Measurements from ENCODE around the gene CMIP. TPM values are rescaled to one million over a fixed set of nuclear protein-coding genes. Genes with fewer than 3 reads are reported as not detected.

Gene CMIP
- total RNA-seq, 2 experiments from 2014 or later = 28.1 to 29.7 TPM

DNA sequence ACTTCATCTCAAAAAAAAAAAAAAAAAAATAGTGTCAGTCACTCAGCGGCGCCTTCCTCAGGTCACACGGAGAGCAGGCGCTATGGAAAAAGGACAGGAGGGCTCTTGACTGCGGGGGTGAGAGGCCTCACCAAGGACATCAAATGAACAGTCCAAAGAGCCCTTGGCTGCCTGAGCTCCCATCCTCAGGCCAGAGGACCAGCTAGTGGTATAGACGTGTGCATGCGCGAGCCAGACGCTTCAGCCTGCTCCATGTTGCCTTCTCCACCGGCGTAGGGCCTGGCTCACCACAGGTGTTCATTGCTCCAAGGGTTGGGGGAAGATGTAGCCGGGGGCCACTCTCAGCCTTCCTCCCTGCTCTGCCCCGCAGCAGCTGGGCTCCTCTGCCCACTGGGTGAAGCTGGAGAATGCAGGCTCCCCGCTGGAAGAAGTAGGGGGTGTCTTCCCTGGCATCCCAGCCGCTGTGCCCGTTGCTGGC lies 268.7 kb downstream of the CMIP start:
- H3K36me3 Mint-ChIP-seq = no peaks in the 10 kb centered on the region
- no peak for DNase-seq
- H3K27ac Mint-ChIP-seq = no peak overlapping the region
- no peaks in the 10 kb centered on the region for H3K9me3 Mint-ChIP-seq
- no peak overlapping the region for H3K4me3 Mint-ChIP-seq
- peaks cover 34% of the 10 kb centered on the region for H3K4me1 Mint-ChIP-seq
- no peaks in the 10 kb centered on the region for H3K27me3 Mint-ChIP-seq

DNA sequence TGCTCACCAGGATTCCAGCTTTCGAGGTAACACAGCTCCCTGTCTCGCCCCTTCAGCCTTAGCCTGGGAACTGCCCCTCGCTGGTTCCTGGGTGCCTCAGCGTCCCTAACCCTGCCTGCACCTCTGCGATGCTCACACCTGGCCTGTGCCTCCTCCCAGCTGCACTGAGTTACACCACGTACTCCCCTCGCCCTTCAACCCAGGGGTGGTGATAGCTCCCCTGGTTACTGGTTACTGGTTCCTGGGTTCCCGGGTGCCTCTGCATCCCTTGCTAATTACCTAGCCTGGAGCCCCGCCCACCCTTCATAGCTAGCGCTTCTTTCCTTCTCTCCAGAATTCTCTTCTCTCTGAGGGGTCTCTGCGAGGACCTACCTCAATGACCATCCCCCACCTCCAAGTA lies 269.2 kb downstream of the CMIP start:
- Mint-ChIP-seq H3K27ac (no peak overlapping the region), H3K9me3 (no peaks in the 10 kb centered on the region), H3K27me3 (no peaks in the 10 kb centered on the region), H3K4me1 (peaks cover 38% of the 10 kb centered on the region), H3K4me3 (no peak overlapping the region), H3K36me3 (no peaks in the 10 kb centered on the region)
- no peak for DNase-seq

DNA sequence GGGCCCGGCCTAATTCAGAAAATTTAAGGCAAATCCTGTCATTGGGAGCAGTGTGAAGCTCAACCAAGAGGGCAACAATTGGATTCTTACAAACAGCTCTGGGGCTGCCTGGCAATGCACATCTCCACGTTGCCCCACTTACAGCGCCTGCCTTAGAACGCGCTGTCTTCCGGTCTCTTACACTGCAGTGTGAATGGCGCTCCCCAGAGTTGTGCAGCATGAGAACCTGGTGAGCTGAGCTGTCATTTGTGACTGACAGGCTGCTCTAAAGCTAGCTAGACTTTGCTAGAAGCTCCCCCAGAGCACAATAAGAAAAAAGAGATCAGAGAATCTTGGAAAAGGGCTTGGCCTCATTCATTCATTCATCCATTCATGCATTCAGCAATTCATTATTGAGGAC lies 270.0 kb downstream of the CMIP start:
- Mint-ChIP-seq H3K4me1 (peaks cover 40% of the 10 kb centered on the region), H3K27ac (no peak overlapping the region), H3K9me3 (no peaks in the 10 kb centered on the region), H3K4me3 (peak overlapping the region; percentile 35), H3K36me3 (no peaks in the 10 kb centered on the region), H3K27me3 (no peaks in the 10 kb centered on the region)
- DNase-seq = no peak

DNA sequence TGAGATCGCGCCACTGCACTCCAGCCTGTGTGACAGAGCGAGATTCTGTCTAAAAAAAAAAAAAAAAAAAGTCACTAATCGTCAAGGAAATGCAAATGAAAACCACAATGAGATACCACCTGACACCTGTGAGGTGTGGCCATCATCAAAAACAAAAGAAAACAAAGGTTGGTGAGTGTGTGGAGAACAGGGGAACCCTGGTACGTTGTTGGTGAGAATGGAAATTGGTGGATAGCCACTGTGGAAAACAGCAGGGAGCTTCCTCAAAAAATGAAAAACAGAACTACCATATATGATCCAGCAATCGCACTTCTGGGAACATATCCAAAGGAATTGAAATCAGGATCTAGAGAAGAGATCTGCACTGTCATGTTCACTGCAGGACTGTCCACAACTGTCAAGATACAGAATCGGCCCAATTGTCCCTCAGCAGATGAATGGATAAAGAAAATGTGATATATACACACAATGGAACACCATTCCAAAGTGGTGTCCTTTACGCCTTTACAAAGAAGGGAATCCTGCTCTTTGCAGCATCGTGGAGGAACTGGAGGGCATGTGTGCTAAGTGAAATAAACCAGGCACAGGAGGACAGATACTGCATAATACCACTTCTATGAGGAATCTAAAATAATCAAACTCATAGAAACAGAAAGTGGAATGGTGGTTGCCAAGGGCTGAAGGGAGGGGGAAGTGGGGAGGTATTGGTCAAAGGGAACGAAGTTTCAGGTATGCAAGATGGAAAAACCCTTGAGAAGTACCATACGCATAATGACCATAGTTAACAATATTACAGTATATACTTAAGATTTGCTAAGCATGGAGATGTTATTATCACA lies 271.0 kb downstream of the CMIP start:
- no peaks in the 10 kb centered on the region for H3K9me3 Mint-ChIP-seq
- no peaks in the 10 kb centered on the region for H3K36me3 Mint-ChIP-seq
- H3K4me1 Mint-ChIP-seq = peaks cover 41% of the 10 kb centered on the region
- peak; percentile 28 for DNase-seq
- no peaks in the 10 kb centered on the region for H3K27me3 Mint-ChIP-seq
- H3K27ac Mint-ChIP-seq = peak overlapping the region; percentile 59
- peak overlapping the region; percentile 35 for H3K4me3 Mint-ChIP-seq

DNA sequence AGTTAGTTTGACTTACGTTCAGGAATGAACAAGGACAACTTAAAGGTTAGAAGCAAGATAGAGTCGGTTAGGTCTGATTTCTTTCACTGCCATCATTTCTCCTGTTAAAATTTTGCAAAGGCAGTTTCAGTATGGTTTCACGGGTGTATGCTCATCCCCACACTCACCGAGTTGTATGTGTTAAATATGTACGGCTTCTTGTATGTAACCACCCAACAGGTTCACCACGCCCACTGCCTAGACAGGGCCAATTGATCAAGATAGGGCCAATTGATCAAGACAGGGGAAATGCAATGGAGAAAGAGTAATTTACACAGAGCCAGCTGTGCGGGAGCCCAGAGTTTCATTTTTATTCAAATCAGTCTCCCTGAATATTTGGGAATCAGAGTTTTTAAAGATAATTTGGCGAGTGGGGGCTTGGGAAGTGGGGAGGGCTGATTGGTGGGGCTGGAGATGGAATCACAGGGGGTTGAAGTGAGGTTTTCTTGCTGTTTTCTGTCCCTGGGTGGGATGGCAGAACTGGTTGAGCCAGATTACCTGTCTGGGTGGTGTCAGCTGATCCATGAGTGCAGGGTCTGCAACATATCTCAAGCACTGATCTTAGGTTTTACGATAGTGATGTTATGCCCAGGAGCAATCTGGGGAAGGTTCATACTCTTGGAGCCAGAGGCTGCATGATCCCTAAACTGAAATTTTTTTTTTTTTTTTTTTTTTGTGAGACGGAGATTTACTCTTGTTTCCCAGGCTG lies 272.0 kb downstream of the CMIP start:
- H3K4me1 Mint-ChIP-seq = peaks cover 40% of the 10 kb centered on the region
- peak; percentile 23 for DNase-seq
- H3K9me3 Mint-ChIP-seq = peaks cover 1% of the 10 kb centered on the region
- no peaks in the 10 kb centered on the region for H3K36me3 Mint-ChIP-seq
- H3K27ac Mint-ChIP-seq = peak overlapping the region; percentile 59
- no peaks in the 10 kb centered on the region for H3K27me3 Mint-ChIP-seq
- no peak overlapping the region for H3K4me3 Mint-ChIP-seq

DNA sequence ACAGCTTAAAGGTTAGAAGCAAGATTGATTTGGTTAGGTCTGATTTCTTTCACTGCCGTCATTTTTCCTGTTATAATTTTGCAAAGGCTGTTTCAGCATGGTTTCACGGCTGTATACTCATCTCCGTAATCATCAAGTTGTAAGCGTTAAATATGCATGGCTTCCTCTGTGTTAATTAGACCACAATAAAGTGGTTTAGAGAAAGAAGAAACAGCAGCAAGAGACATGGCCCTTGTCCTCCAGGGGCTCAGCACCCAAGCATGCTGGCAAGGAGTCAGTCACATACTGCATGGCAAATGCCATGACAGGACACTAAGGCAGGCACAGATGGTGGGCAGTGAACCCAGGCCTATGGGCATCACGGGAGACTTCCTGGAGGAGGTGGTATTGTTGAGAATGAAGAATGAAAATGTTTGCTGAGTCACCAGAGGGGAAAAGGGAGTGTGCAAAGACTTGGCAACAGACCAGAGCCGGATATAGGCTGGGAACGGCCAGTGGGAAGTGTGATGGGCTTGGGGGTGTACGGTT lies 273.1 kb downstream of the CMIP start:
- Mint-ChIP-seq H3K4me3 (no peak overlapping the region), H3K27me3 (no peaks in the 10 kb centered on the region), H3K4me1 (peaks cover 40% of the 10 kb centered on the region), H3K9me3 (peaks cover 1% of the 10 kb centered on the region), H3K27ac (peak overlapping the region; percentile 14), H3K36me3 (no peaks in the 10 kb centered on the region)
- no peak for DNase-seq

DNA sequence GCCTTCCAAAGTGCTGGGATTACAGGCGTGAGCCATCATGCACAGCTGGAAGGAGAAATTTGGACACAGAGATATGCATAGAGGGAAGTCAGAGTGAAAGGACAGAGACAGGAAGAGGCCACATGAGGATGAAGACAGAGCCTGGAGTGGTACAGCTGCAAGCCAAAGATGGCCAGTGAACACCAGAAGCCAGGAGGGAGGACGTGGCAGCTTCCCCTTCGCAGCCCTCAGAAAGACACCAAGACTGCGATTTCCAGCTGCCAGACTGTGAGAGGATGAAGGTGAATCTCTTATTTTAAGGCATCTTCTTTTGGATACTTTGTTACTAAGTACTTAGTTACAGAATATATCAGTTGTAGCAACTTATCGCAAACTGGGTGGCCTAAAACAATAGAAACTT lies 274.0 kb downstream of the CMIP start:
- peak overlapping the region; percentile 60 for H3K4me3 Mint-ChIP-seq
- peak overlapping the region; percentile 82 for H3K27ac Mint-ChIP-seq
- H3K27me3 Mint-ChIP-seq = no peaks in the 10 kb centered on the region
- no peak for DNase-seq
- no peaks in the 10 kb centered on the region for H3K36me3 Mint-ChIP-seq
- H3K9me3 Mint-ChIP-seq = peaks cover 1% of the 10 kb centered on the region
- peaks cover 41% of the 10 kb centered on the region for H3K4me1 Mint-ChIP-seq

DNA sequence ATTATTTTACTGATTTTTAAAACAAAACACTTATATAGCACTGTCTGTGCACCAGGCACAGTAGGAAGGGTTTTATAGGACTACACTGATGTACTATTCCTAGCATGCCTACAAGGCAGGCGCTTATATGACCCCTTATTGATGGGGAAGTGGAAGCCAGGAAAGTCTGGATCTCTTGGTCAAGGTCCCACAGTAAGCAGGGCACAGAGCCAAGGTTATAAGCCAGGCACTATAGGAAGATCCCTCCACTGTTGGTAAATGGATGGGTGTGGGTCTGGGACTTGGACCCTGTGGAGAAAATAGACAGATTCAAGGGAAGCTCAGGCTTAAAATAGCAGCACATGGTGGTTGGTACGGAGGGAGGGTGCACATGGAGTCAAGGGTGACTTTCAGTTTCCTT lies 275.4 kb downstream of the CMIP start:
- H3K9me3 Mint-ChIP-seq = peaks cover 1% of the 10 kb centered on the region
- H3K27ac Mint-ChIP-seq = no peak overlapping the region
- H3K27me3 Mint-ChIP-seq = no peaks in the 10 kb centered on the region
- H3K4me1 Mint-ChIP-seq = peaks cover 35% of the 10 kb centered on the region
- no peak overlapping the region for H3K4me3 Mint-ChIP-seq
- no peaks in the 10 kb centered on the region for H3K36me3 Mint-ChIP-seq
- DNase-seq = no peak

DNA sequence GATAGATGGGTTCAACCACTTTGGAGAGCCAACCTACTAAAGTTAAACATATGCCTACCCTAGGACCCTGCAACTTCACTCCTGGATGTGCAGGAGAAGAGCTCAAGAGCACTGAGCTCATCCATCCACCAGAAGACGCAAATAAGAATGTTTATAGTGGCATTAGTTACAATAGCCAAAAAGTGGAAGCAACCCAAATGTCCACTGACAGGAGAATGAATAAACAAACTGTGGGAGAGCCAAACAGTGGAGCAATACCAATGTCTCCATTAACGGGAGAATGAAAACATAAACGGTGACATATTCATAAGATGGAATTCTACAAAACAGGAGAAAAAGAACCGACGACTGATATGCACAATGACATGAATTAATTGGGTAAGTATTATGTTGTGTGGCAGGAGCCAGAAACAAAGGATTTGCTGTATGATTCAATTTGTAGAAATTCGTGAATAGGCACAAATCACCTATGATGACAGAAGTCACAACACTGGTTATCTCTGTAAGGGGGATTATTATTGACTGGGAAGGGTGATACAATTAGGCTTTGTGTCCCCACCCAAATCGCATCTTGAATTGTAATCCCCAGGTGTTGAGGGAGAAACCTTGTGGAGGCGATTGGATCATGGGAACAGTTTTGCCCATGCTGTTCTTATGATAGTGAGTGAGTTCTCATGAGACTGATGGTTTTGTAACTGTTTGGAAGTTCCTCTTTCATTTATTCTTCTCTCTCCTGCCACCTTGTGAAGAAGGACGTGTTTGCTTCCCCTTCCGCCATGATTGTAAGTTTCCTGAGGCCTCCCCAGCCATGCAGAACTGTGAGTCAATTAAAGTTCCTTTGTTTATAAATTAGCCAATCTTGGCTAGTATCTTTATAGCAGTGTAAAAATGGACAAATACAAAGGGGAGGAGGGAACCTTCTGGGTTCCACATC lies 276.6 kb downstream of the CMIP start:
- peaks cover 1% of the 10 kb centered on the region for H3K9me3 Mint-ChIP-seq
- no peak overlapping the region for H3K27ac Mint-ChIP-seq
- DNase-seq = no peak
- no peaks in the 10 kb centered on the region for H3K36me3 Mint-ChIP-seq
- H3K4me3 Mint-ChIP-seq = no peak overlapping the region
- peaks cover 22% of the 10 kb centered on the region for H3K4me1 Mint-ChIP-seq
- no peaks in the 10 kb centered on the region for H3K27me3 Mint-ChIP-seq

DNA sequence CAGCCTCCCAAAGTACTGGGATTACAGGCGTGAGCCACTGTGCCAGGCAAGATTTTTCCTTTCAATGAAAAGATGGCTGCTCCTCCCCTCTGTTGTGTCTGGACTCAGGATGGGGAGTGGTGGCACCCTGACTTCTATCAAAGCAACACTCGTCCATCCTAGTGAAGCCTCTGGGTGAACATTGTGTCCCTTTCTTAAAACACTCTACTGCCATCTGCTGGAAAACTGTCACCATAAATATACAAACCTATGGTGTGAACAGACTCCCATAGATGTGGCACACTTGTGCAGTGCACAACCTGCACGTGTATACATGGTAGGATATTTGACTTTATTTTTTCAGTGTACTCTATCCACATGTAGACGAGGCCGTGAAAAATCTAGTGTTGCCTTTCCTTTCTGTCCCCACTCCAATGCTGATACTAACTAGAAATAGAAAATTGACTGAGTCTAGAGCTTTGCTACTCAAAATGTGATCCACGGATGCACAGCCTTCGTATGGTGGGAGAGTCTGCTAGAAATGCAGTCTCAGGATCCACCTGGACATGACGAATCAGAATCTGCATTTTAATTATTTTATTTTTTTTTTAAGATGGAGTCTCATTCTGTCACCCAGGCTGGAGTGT lies 278.6 kb downstream of the CMIP start:
- Mint-ChIP-seq H3K36me3 (no peaks in the 10 kb centered on the region), H3K4me3 (no peak overlapping the region), H3K27me3 (no peaks in the 10 kb centered on the region), H3K4me1 (peaks cover 9% of the 10 kb centered on the region), H3K27ac (no peak overlapping the region), H3K9me3 (peaks cover 1% of the 10 kb centered on the region)
- DNase-seq = no peak

DNA sequence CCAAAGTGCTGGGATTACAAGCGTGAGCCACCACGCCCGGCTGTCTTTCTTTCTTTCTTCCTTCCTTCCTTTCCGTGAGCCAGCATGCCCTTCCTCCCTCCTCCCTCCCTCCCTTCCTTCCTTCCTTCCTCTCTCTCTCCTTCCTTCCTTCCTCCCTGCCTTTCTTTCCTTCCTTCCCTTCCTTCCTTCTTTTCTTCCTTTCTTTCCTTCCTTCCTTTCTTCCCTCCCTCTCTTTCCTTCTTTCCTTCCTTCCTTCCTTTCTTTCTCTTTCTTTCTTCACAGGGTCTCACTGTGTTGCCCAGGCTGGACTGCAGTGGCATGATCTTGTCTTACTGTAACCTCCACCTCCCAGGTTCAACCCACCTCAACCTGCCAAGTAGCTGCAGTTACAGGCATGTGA lies 283.8 kb downstream of the CMIP start:
- DNase-seq = no peak
- Mint-ChIP-seq H3K4me3 (no peak overlapping the region), H3K27ac (no peak overlapping the region), H3K36me3 (no peaks in the 10 kb centered on the region), H3K27me3 (no peaks in the 10 kb centered on the region), H3K4me1 (peaks cover 8% of the 10 kb centered on the region), H3K9me3 (no peaks in the 10 kb centered on the region)

DNA sequence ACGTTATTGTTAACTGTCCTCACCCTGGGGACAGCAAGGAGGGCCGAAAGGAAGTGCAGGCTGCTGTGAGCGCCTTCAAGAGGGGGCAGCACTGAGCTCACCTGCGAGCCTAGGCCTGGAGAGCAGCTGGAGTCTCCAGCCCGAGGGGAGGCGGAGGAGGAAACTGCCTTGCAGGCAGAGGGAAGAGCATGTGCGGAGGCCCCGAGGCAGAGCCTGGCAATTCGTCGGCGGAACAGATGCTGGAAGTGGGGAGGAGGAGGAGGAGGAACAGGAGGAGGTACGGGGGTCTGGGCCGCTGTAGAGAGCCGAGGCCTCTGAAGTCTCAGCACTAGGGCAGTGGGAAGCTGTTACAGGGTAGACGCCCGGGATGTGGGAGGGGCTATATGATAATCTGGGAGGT lies 284.8 kb downstream of the CMIP start:
- no peak for DNase-seq
- Mint-ChIP-seq H3K4me1 (peaks cover 8% of the 10 kb centered on the region), H3K27ac (peak overlapping the region; percentile 28), H3K4me3 (peak overlapping the region; percentile 60), H3K27me3 (no peaks in the 10 kb centered on the region), H3K9me3 (no peaks in the 10 kb centered on the region), H3K36me3 (no peaks in the 10 kb centered on the region)

DNA sequence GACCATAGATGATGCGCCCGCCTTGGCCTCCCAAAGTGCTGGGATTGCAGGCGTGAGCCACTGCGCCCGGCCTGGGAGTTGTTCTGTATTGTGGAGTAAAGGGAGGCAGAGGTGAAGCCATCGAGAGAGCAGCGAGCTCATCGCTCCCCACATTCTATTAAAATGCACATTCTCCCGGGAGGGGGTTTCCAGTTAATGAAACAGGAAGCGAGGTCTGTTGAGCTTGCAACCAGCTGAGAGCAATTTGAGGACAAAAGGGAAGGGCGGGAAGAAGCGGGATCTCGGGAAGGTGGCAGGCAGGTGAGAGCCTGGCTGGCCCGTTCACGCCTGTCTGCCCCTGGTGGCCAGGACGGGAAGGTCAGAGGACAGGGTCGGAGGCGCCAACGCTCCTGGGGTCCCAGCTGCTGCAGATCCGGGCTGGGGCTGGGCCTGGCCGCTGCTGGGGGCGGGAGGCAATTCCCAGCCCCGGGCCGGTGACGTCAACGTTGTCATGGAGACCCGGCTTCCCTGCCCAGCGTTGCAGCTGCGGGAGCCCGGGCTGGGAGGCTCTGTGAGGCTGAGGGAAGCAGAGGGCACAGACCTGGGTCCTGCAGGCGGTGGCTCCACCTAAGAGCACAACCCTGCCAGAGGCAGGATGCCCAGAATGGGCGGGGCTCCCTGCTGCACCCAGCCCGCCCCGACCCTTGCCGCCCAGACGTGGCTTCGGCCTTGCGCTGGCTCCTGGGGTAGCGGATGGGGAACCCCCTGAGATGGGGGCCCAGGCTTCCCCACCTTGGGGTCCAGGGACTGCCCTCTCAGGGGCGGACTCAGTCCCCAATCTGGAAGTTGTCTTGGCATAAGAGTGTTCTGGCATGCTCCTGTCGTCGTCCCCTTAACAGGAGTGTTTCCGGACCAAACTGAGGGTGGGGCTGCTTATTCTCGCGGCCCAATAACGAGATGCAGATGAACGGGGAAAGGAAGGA lies 285.8 kb downstream of the CMIP start:
- H3K9me3 Mint-ChIP-seq = no peaks in the 10 kb centered on the region
- no peaks in the 10 kb centered on the region for H3K27me3 Mint-ChIP-seq
- H3K36me3 Mint-ChIP-seq = no peaks in the 10 kb centered on the region
- H3K4me3 Mint-ChIP-seq = peak overlapping the region; percentile 79
- H3K27ac Mint-ChIP-seq = peak overlapping the region; percentile 85
- H3K4me1 Mint-ChIP-seq = peaks cover 8% of the 10 kb centered on the region
- DNase-seq = peak; percentile 73
